Psoas muscle (tissue), 8 donors: Measurements from ENCODE around the gene KIF19. TPM values are rescaled to one million over a fixed set of nuclear protein-coding genes. Genes with fewer than 3 reads are reported as not detected.

ENCODE experiments used
- ATAC-seq, 4 donors: fragments of 200-7000 bp; cut with Tn5 transposase; one replicate each; pipeline ENCODE4 v1.9.1; 2020; ENCODE audit warnings: moderate library complexity in 3 of 4, mild to moderate bottlenecking in 2 of 4
- DNase-seq, 2 donors: peaks; one replicate each; pipeline ENCODE4 v3.0.0-alpha.2; 2020
- H3K27ac ChIP-seq: fragments of 200-600 bp; one replicate; pipeline ENCODE4 v1.8.0; 2022
- H3K27me3 ChIP-seq, 3 donors: fragments of 200-600 bp in 1 of 3; one replicate each; pipeline versions ENCODE4 v1.6.1 to v1.8.0; 2013 to 2022; ENCODE audit warnings: low read length in 2 of 3, mild to moderate bottlenecking in 2 of 3, moderate library complexity in 1 of 3; ENCODE audit not compliant: insufficient read depth in 3 of 3
- H3K36me3 ChIP-seq, 2 donors: fragments of 200-600 bp in 1 of 2; one replicate each; pipeline versions ENCODE4 v1.6.1 to v1.8.0; 2013 to 2022; ENCODE audit warnings: low read depth in 1 of 2, mild to moderate bottlenecking in 1 of 2, moderate library complexity in 1 of 2; ENCODE audit not compliant: insufficient read depth in 1 of 2
- H3K4me1 ChIP-seq: fragments of 200-600 bp; one replicate; pipeline ENCODE4 v1.8.0; 2022
- H3K4me3 ChIP-seq: fragments of 200-600 bp; one replicate; pipeline ENCODE4 v1.8.0; 2022; ENCODE audit warnings: mild to moderate bottlenecking
- H3K9me3 ChIP-seq: fragments of 200-600 bp; one replicate; pipeline ENCODE4 v1.8.0; 2022
- CTCF ChIP-seq: fragments of 200-600 bp; IDR thresholded peaks from one replicate; pipeline ENCODE4 v1.8.0; 2022; ENCODE audit warnings: antibody characterized with exemption
- whole genome bisulfite sequencing, 3 donors: extraction: QIAGEN DNeasy Blood & Tissue Kit; methylation state at CpG; one replicate each; pipeline versions ENCODE4 v1.1.6 to v1.1.7; 2013; 5-methylcytosine and 5-hydroxymethylcytosine counted together
- intact Hi-C, 2 donors: fragments of 100-400 bp; cut with DNase I; formaldehyde crosslinking; loops; one replicate each; pipeline versions ENCODE4 v1.11.0 to v1.14.2; 2022
- polyA plus RNA-seq, 3 donors: library from polyadenylated mRNA; stranded (reverse); fragments of 200-250 nt; gene quantifications; one replicate each; pipeline ENCODE4 v1.2.3, GENCODE V29; 2013
- total RNA-seq, 4 donors: library from RNA; stranded (reverse); fragmentation: NEBNext Ultra II Directional in 2 of 4; extraction: Animal tissue kit (Norgen Biotek cat#: 25700) in 2 of 4; gene quantifications; one replicate each; pipeline versions ENCODE4 v1.2.1 to v1.2.4, GENCODE V29; 2021 to 2023
- donor health status: healthy with polysubstance abuse.
- donor health status: DM: no; HTN: no; CAD: no; lungs with moderate emphysema.
- donor health status: Bipolar disorder and iron deficiency.
- donor health status: healthy.
- donor health status: DM: yes; HTN: yes; CAD: no.
- donor health status: DM: no; HTN: no; CAD: no.
- donor health status: DM: no; HTN: no; CAD: no.
- donor health status: DM: yes; HTN: yes; CAD: no.

Gene KIF19
- total and polyA plus RNA-seq, 7 donors = 0.13 to 0.44 (median 0.27) TPM

- ATAC-seq = no peak
- intact Hi-C loops = loop anchor here (2.0 to 5.0 kb wide), 4 partner anchors 53 to 193 kb away; partner anchors contain the start of gene BTBD17 (in 1 of the 2)
Measured at GRCh38 chr17:74299226-74300009, 26.6 kb upstream of the KIF19 start.

GRCh38 chr17:74303305-74303704 lies 22.7 kb upstream of the KIF19 start:
- Histone ChIP-seq H3K4me1 (no peaks in the 10 kb centered on the region), H3K9me3 (no peaks in the 10 kb centered on the region), H3K36me3 (no peaks in the 10 kb centered on the region), H3K4me3 (no peak overlapping the region), H3K27me3 (no peaks in the 10 kb centered on the region), H3K27ac (no peak overlapping the region)
- no peak for DNase-seq
- WGBS, 3 donors = 82 to 88% (median 84%) methylated on average over 8 of the region's 8 CpGs
- TF ChIP-seq CTCF = no peak
- intact Hi-C loops = loop anchor here (5.0 kb wide), 2 partner anchors 49 to 189 kb away; no protein-coding TSS in a partner anchor
- ATAC-seq = no peak

More at GRCh38 chr17:74299226-74300009, 26.6 kb upstream of the KIF19 start:
- 83 to 85% (median 85%) methylated on average over 7 to 11 of the region's 11 CpGs for WGBS, 3 donors
- H3K9me3 ChIP-seq = no peaks in the 10 kb centered on the region
- no peak for DNase-seq
- no peak overlapping the region for H3K4me3 ChIP-seq
- H3K27ac ChIP-seq = no peak overlapping the region
- H3K36me3 ChIP-seq = no peaks in the 10 kb centered on the region
- H3K4me1 ChIP-seq = no peaks in the 10 kb centered on the region
- no peaks in the 10 kb centered on the region for H3K27me3 ChIP-seq
- TF ChIP-seq CTCF = no peak

- no peaks in the 10 kb centered on the region for H3K27me3 ChIP-seq
- no peak overlapping the region for H3K4me3 ChIP-seq
- H3K36me3 ChIP-seq = no peaks in the 10 kb centered on the region
- 59 to 71% (median 62%) methylated on average over 5 of the region's 5 CpGs for WGBS, 3 donors
- no peak overlapping the region for H3K27ac ChIP-seq
- no peak for ATAC-seq
- H3K9me3 ChIP-seq = no peaks in the 10 kb centered on the region
- TF ChIP-seq CTCF = no peak
- no peak for DNase-seq
- H3K4me1 ChIP-seq = no peaks in the 10 kb centered on the region
- intact Hi-C loops = loop anchor here (5.0 kb wide), 2 partner anchors 48 to 188 kb away; no protein-coding TSS in a partner anchor
Measured at GRCh38 chr17:74304184-74304583, 21.8 kb upstream of the KIF19 start.

- Histone ChIP-seq H3K4me3 (no peak overlapping the region), H3K9me3 (no peaks in the 10 kb centered on the region), H3K27me3 (no peaks in the 10 kb centered on the region), H3K27ac (no peak overlapping the region), H3K4me1 (no peaks in the 10 kb centered on the region), H3K36me3 (no peaks in the 10 kb centered on the region)
- no peak for TF ChIP-seq CTCF
- ATAC-seq (no peak), DNase-seq (no peak)
- WGBS, 3 donors = 52 to 60% (median 53%) methylated on average over 10 of the region's 10 CpGs
- intact Hi-C loops = no loop called here
Measured at GRCh38 chr17:74305865-74306654, 20.0 kb upstream of the KIF19 start.
